ENCODE data around the gene NPW.

DNA sequence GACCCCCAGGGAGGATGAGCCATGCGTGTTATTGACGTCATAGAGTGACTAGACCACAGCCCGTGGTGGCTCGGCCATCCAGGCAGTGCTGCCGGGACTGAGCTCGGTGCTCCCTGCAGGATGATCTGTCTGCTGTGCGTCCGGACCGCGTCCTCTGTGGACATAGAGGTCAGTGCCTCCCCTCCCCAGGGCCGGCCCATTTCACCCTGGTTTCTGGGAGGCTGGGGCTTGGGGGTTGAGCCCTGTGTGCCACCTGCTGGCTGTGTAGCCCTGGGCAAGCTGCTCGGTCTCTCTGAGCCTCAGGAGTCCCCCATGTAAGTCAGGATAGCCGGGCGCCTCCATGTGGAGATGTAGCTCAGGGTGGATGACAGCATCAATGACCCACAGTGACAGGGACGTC, 36.5 kb downstream of the NPW start:
- TF ChIP-seq YY1 (IDR thresholded peaks at IDR 0.05; ENCODE audit: insufficient read depth, insufficient read length) (no peak), SUZ12 (IDR thresholded peaks at IDR 0.05; ENCODE audit: extremely low read depth, insufficient read depth, insufficient read length) (no peak)
